BLaER1 (cell line): Measurements from ENCODE around the gene EML2.
"Not testable (repeated sequence)": the region's sequence is repeated elsewhere in the genome, so short reads cannot be mapped to it uniquely, and the experiment has no call there.

Experiments
- H3K27ac ChIP-seq: shearing (Covaris generic); formaldehyde crosslinking; 2 replicates; pipeline ENCODE4 v1.8.1; 2022
- H3K27me3 ChIP-seq: shearing (Covaris generic); formaldehyde crosslinking; 2 replicates; pipeline ENCODE4 v1.8.1; 2022
- H3K36me3 ChIP-seq: shearing (Covaris generic); formaldehyde crosslinking; 2 replicates; pipeline ENCODE4 v1.8.1; 2022
- H3K4me1 ChIP-seq: shearing (Covaris generic); formaldehyde crosslinking; 2 replicates; pipeline ENCODE4 v1.8.1; 2022
- H3K4me2 ChIP-seq: shearing (Covaris generic); formaldehyde crosslinking; 2 replicates; pipeline ENCODE4 v1.8.1; 2022
- H3K4me3 ChIP-seq: shearing (Covaris generic); formaldehyde crosslinking; 2 replicates; pipeline ENCODE4 v1.8.1; 2022
- H3K9ac ChIP-seq: shearing (Covaris generic); formaldehyde crosslinking; 2 replicates; pipeline ENCODE4 v1.8.1; 2022
- H3K9me3 ChIP-seq: shearing (Covaris generic); formaldehyde crosslinking; 2 replicates; pipeline ENCODE4 v1.8.1; 2022
- H4K20me1 ChIP-seq: shearing (Covaris generic); formaldehyde crosslinking; 2 replicates; pipeline ENCODE4 v1.8.1; 2022
- Cebpa-rat ChIP-seq: shearing (Covaris generic); IDR thresholded peaks from 2 replicates; pipeline ENCODE4 v1.8.1; 2022

The EML2 gene

DNA sequence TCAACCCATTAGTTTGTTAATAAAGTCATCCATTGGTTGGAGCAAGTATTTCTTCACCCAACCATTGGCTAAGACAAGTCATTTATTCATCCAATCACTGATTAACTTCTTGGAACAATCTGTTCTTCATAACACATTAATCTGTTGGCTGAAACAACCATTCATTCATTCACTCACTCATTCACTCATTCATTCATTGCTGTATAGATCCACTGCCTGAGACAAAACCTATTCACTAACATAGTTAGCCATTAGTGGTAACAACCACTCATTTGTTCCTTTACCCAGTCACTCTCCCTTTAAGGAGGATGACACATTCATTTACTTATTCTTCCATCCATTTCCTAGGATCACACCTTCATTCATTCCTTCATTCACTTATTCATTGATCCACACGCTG lies 15.2 kb downstream of the EML2 start:
- Histone ChIP-seq H4K20me1 (no peaks in the 10 kb centered on the region), H3K4me3 (no peak overlapping the region), H3K27me3 (no peaks in the 10 kb centered on the region), H3K9me3 (no peaks in the 10 kb centered on the region), H3K36me3 (peaks cover 99% of the 10 kb centered on the region), H3K27ac (no peak overlapping the region), H3K4me1 (no peaks in the 10 kb centered on the region), H3K9ac (no peak overlapping the region), H3K4me2 (no peak overlapping the region)
- TF ChIP-seq Cebpa-rat: no peak

DNA sequence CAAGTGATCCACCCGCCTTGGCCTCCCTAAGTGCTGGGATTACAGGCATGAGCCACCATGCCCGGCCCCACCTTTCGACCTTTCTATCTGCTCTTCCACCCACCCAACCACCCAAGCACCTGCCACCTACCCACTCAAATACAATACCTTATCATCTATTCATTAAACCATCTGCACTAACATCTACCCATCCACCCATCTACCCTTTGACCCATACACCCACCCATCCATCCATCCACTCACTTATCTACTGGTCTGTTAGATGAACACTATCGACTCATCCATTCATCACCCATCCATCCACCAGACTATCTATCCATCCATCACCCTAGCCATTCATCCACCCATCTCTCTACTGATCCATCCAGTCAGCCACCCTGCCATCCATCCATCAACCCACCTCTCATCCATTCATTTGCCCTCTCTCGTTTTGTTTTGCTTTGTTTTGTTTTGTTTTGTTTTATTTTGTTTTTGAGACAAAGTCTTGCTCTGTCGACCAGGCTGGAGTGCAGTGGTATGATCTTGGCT lies 17.2 kb downstream of the EML2 start:
- TF ChIP-seq Cebpa-rat: no peak

DNA sequence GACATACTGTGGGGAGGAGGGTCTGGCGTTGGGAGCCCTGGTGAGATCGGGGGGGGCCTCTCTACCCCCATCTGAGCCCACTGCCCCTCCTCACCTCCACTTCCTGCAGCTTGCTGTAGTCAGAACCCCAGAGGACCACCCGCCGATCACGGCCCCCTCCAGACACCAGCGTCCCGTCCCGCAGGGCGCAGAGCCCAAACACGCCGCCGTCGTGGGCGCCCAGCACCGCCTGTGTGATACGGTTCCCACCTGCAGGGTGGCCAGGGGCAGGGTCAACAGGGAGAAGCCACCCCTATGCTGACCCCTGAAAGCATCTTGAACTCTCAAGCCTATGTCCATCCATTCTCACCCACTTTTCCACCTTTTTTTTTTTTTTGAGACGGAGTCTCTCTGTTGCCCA lies 17.8 kb downstream of the EML2 start:
- no peak for TF ChIP-seq Cebpa-rat
- Histone ChIP-seq H3K4me2 (no peak overlapping the region), H3K27ac (no peak overlapping the region), H3K4me3 (no peak overlapping the region), H3K9me3 (no peaks in the 10 kb centered on the region), H3K9ac (no peak overlapping the region), H3K4me1 (peaks cover 4% of the 10 kb centered on the region), H3K36me3 (peaks cover 95% of the 10 kb centered on the region), H3K27me3 (no peaks in the 10 kb centered on the region), H4K20me1 (no peaks in the 10 kb centered on the region)

More for the DNA sequence above, 17.2 kb downstream of the EML2 start:
- Histone ChIP-seq H4K20me1 (no peaks in the 10 kb centered on the region), H3K4me1 (no peaks in the 10 kb centered on the region), H3K4me2 (no peak overlapping the region), H3K4me3 (no peak overlapping the region), H3K27me3 (no peaks in the 10 kb centered on the region), H3K27ac (no peak overlapping the region), H3K36me3 (peaks cover 95% of the 10 kb centered on the region), H3K9me3 (no peaks in the 10 kb centered on the region), H3K9ac (no peak overlapping the region)

- Histone ChIP-seq H3K4me3 (no peak overlapping the region), H3K4me2 (peak overlapping the region; percentile 34; the same call in 1 of the 2 replicates), H3K36me3 (peaks cover 87% of the 10 kb centered on the region)
These were observed 22.5 kb downstream of the EML2 start for GRCh38 chr19:45616704-45617017.

GRCh38 chr19:45615795-45616703 lies 23.1 kb downstream of the EML2 start:
- TF ChIP-seq Cebpa-rat: no peak
- Histone ChIP-seq H3K9ac (no peak overlapping the region), H3K4me3 (no peak overlapping the region), H3K4me1 (peaks cover 7% of the 10 kb centered on the region), H3K4me2 (peak overlapping the region; percentile 34; the same call in 1 of the 2 replicates), H4K20me1 (no peaks in the 10 kb centered on the region), H3K27ac (peak overlapping the region; percentile 38; the same call in 1 of the 2 replicates), H3K36me3 (peaks cover 87% of the 10 kb centered on the region), H3K27me3 (no peaks in the 10 kb centered on the region), H3K9me3 (no peaks in the 10 kb centered on the region)

More at GRCh38 chr19:45616704-45617017, 22.5 kb downstream of the EML2 start:
- no peaks in the 10 kb centered on the region for H4K20me1 ChIP-seq
- no peaks in the 10 kb centered on the region for H3K9me3 ChIP-seq
- H3K27ac ChIP-seq: 0 out of 2 replicates have a peak overlapping the region, but pooled peaks have one; percentile 38
- H3K4me1 ChIP-seq: peaks cover 7% of the 10 kb centered on the region
- no peaks in the 10 kb centered on the region for H3K27me3 ChIP-seq
- H3K9ac ChIP-seq: no peak overlapping the region
- no peak for TF ChIP-seq Cebpa-rat

- H3K9ac ChIP-seq, H3K4me2 ChIP-seq, H3K4me3 ChIP-seq, H3K4me1 ChIP-seq, H3K9me3 ChIP-seq, H4K20me1 ChIP-seq, H3K27ac ChIP-seq, H3K27me3 ChIP-seq: not testable (repeated sequence)
- peaks cover 87% of the 10 kb centered on the region for H3K36me3 ChIP-seq
These were observed 24.1 kb downstream of the EML2 start for GRCh38 chr19:45615056-45615455.

GRCh38 chr19:45613926-45614725 lies 25.1 kb downstream of the EML2 start:
- peaks cover 7% of the 10 kb centered on the region for H3K4me1 ChIP-seq
- H3K9me3 ChIP-seq: peaks cover 6% of the 10 kb centered on the region; the same call in 1 of the 2 replicates
- no peak for TF ChIP-seq Cebpa-rat
- no peak overlapping the region for H3K4me2 ChIP-seq
- no peak overlapping the region for H3K27ac ChIP-seq
- H3K27me3 ChIP-seq: no peaks in the 10 kb centered on the region
- no peak overlapping the region for H3K4me3 ChIP-seq
- H3K9ac ChIP-seq: no peak overlapping the region
- H3K36me3 ChIP-seq: peaks cover 87% of the 10 kb centered on the region
- H4K20me1 ChIP-seq: no peaks in the 10 kb centered on the region

GRCh38 chr19:45608948-45609347 lies 30.2 kb downstream of the EML2 start:
- H4K20me1 ChIP-seq: no peaks in the 10 kb centered on the region
- peaks cover 55% of the 10 kb centered on the region for H3K36me3 ChIP-seq
- H3K4me3 ChIP-seq: no peak overlapping the region
- no peak overlapping the region for H3K27ac ChIP-seq
- H3K9me3 ChIP-seq: peaks cover 9% of the 10 kb centered on the region; the same call in 1 of the 2 replicates
- peaks cover 19% of the 10 kb centered on the region for H3K4me1 ChIP-seq
- peaks cover 9% of the 10 kb centered on the region for H3K27me3 ChIP-seq
- no peak overlapping the region for H3K4me2 ChIP-seq
- no peak overlapping the region for H3K9ac ChIP-seq
- no peak for TF ChIP-seq Cebpa-rat

GRCh38 chr19:45607071-45608029 lies 31.8 kb downstream of the EML2 start:
- no peak for TF ChIP-seq Cebpa-rat
- peaks cover 39% of the 10 kb centered on the region for H3K36me3 ChIP-seq
- H4K20me1 ChIP-seq: no peaks in the 10 kb centered on the region
- peaks cover 9% of the 10 kb centered on the region; the same call in 1 of the 2 replicates for H3K9me3 ChIP-seq
- H3K4me1 ChIP-seq: peaks cover 19% of the 10 kb centered on the region
- peak overlapping the region; percentile 93 for H3K4me2 ChIP-seq
- peaks cover 25% of the 10 kb centered on the region for H3K27me3 ChIP-seq
- peak overlapping the region; percentile 45 for H3K4me3 ChIP-seq
- peak overlapping the region; percentile 24; the same call in 1 of the 2 replicates for H3K9ac ChIP-seq
- peak overlapping the region; percentile 20; the same call in 1 of the 2 replicates for H3K27ac ChIP-seq
